GM21737 (cell line): ENCODE data around the gene PLPP4.

Source experiments
- ATAC-seq: cut with Tn5 transposase; IDR thresholded peaks from one replicate; pipeline ENCODE4 v1.9.1; 2021; ENCODE audit warnings: mild to moderate bottlenecking, moderate library complexity; ENCODE audit not compliant: unreplicated experiment

PLPP4 gene

GRCh38 chr10:120607016-120607709 is 150.1 kb downstream of the PLPP4 start:
- ATAC-seq: no peak

GRCh38 chr10:120607710-120608703 is 151.0 kb downstream of the PLPP4 start:
- peak; percentile 32 for ATAC-seq

GRCh38 chr10:120609006-120609405 is 152.0 kb downstream of the PLPP4 start:
- no peak for ATAC-seq

GRCh38 chr10:120610791-120611190 is 153.8 kb downstream of the PLPP4 start:
- no peak for ATAC-seq

- ATAC-seq: no peak
Measured at GRCh38 chr10:120612756-120613155, 155.7 kb downstream of the PLPP4 start.

- ATAC-seq: no peak
Measured at GRCh38 chr10:120613180-120613579, 156.2 kb downstream of the PLPP4 start.

- ATAC-seq: no peak
Measured at GRCh38 chr10:120614680-120615079, 157.7 kb downstream of the PLPP4 start.

- ATAC-seq: no peak
Measured at GRCh38 chr10:120616311-120616911, 159.4 kb downstream of the PLPP4 start.

GRCh38 chr10:120628197-120628596 is 171.2 kb downstream of the PLPP4 start:
- ATAC-seq: no peak

GRCh38 chr10:120630266-120630665 is 173.2 kb downstream of the PLPP4 start:
- ATAC-seq: no peak

GRCh38 chr10:120632047-120632446 is 175.0 kb downstream of the PLPP4 start:
- ATAC-seq: no peak

GRCh38 chr10:120632942-120633341 is 175.9 kb downstream of the PLPP4 start:
- no peak for ATAC-seq

GRCh38 chr10:120634659-120635058 is 177.6 kb downstream of the PLPP4 start:
- ATAC-seq: no peak
